ENCODE results near the gene MMP1.
"Not testable (repeated sequence)": the region's sequence is repeated elsewhere in the genome, so short reads cannot be mapped to it uniquely, and the experiment has no call there.

Gene MMP1

GRCh38 chr11:102757823-102758549 lies 40.0 kb downstream of the MMP1 start:
- DNase-seq: no peak

GRCh38 chr11:102753267-102753666 lies 44.7 kb downstream of the MMP1 start:
- DNase-seq: no peak

GRCh38 chr11:102751673-102752072 lies 46.3 kb downstream of the MMP1 start:
- no peak for DNase-seq

- no peak for DNase-seq
Observed at GRCh38 chr11:102749101-102749722, 48.7 kb downstream of the MMP1 start.

- DNase-seq: not testable (repeated sequence)
Observed at GRCh38 chr11:102746746-102747578, 51.0 kb downstream of the MMP1 start.
